ENCODE results near the gene GLB1L.

The GLB1L gene

GRCh38 chr2:219252900-219253752 lies 7.9 kb upstream of the GLB1L start, which contains the start of gene TUBA4B:
TUBA4B (plus strand) TSS chr2:219253243; CDS start chr2:219253408, 165 bp downstream.
- DNase-seq (ENCODE audit: low read depth) = peak; percentile 56

GRCh38 chr2:219252570-219252899 lies 7.3 kb upstream of the GLB1L start:
- no peak for DNase-seq (ENCODE audit: low read depth)

DNA sequence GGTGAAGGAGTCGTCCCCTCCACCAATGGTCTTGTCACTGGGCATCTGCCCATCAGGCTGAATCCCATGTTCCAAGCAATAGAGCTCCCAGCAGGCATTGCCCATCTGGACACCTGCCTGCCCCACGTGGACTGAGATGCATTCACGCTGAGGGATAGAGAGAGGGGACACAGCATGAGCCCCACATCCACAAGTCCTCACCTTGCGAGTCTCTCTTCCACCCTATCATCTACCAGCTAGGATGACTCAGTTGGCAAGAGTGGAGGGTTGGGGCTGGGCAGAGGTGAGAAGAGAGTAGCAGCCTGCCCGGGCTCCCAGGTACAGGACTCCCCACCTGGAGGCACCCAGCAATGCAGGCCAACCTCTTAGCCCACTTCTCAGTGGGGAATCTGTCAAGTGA lies 6.8 kb upstream of the GLB1L start:
- DNase-seq (ENCODE audit: low read depth) = no peak

DNA sequence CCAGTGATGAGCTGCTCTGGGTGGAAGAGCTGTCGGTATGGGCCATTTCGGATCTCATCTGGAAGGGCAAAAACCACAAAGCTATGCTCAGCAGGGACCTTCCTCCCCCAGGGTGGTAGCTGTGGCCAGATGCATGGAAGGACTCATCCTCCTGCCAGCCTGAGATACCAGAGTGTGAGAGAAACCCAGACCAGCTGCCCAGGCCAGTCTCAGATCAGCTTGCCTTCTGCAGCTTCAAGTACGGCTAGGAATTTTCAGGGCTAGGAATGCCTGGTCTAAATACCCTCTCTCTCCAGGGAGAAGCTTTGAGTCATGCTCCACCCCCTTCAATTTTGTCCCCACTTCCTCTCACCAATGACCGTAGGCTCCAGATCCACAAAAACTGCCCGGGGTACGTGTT lies 6.4 kb upstream of the GLB1L start:
- no peak for DNase-seq (ENCODE audit: low read depth)

DNA sequence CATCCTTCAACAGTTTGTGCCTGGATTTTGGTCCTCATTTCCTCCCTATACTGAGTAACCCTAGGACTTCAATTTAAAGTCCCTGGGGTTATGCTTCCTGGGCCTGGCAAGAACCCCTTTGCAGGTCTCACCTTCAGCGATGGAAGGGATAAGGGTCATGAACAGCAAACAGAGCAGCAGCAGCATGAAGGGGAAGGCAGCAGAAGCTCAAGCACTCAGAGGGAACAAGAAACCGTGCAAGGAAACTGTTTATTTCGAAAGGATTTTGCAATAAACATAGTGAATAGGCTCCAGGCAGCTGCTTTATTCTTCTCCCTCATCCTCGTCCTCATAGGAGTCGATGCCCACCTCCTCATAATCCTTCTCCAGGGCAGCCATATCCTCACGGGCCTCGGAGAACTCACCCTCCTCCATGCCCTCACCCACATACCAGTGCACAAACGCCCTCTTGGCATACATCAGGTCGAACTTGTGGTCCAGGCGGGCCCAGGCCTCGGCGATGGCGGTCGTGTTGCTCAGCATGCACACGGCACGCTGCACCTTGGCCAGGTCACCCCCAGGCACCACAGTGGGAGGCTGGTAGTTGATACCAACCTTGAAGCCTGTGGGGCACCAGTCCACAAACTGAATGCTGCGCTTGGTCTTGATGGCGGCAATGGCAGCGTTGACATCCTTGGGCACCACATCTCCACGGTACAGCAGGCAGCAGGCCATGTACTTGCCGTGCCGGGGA lies 5.0 kb upstream of the GLB1L start:
- no peak for DNase-seq (ENCODE audit: low read depth)

- DNase-seq (ENCODE audit: low read depth) = peak; percentile 63
These were observed 4.1 kb upstream of the GLB1L start for GRCh38 chr2:219249203-219249980.

GRCh38 chr2:219248845-219249202 lies 3.6 kb upstream of the GLB1L start:
- no peak for DNase-seq (ENCODE audit: low read depth)

- DNase-seq (ENCODE audit: low read depth) = no peak
These were observed 2.7 kb upstream of the GLB1L start for GRCh38 chr2:219247678-219248642.

DNA sequence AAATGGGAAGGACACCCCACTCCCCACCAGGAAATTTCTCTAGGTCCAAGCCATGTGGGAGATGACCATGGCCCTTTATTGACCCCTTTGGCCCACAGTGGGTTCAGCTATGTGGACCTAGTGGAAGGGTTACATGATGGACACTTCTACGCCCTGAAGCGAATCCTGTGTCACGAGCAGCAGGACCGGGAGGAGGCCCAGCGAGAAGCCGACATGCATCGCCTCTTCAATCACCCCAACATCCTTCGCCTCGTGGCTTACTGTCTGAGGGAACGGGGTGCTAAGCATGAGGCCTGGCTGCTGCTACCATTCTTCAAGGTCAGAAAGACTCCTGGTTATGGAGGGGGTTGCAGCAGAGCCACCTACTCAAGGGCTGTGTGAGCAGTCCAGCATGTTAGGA lies 1.3 kb upstream of the GLB1L start:
- no peak for DNase-seq (ENCODE audit: low read depth)

DNA sequence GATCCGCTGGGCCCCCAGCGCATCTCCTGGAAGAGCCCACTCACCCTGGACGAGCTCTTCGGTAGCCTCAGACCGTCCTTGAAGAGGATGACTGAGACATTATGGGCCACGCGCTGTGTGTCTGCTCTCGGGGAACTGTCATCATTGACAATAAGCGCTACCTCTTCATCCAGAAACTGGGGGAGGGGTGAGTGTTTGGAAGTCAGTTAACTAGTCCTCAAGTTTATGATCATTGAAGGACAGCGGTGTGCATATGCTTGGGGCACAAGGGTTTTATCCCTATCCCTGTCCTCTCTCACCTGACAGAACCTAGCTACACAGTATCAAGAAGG lies 621 bp upstream of the GLB1L start:
- peak; percentile 23 for DNase-seq (ENCODE audit: low read depth)

DNA sequence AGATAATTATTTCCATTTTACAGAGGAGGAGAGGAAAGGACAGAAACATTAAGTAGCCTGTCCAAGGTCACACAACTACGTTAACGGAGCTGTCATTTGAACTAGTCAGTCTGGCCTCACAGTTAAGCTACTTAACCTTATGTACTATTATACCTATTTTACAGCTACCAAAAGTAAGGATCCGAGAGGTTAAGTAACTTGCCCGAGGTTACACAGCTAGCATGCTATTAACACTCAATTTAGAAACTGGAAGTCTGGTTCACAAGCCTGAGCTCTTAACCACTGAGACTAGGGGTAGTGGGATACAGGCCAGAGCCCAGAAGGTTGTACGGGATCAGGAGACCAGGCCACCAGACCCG lies 476 bp downstream of the GLB1L start:
- no peak for DNase-seq (ENCODE audit: low read depth)

DNA sequence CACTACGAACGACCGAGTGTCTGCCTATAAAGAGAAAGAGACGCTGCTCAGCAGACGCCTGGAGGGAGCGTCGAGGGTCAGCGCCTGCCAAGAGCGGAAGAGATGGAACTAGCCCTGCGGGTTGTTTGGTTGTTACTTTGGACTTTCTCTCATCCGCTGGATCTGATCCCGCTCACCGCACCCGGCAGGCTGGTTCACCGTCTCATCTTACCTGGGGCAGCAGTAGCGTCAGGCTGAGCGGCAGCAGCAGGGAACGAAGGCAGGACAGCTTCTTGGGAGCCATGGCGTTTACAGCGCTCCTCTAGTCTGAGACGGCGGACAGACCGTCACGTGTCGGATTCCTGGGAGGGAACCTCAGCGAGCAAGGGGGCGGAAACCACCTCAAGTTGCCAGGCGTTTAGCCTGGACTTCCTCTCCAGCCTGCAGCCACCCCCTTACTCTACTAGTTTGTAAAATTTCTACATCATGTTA lies 1.9 kb downstream of the GLB1L start:
- DNase-seq (ENCODE audit: low read depth) = no peak

DNA sequence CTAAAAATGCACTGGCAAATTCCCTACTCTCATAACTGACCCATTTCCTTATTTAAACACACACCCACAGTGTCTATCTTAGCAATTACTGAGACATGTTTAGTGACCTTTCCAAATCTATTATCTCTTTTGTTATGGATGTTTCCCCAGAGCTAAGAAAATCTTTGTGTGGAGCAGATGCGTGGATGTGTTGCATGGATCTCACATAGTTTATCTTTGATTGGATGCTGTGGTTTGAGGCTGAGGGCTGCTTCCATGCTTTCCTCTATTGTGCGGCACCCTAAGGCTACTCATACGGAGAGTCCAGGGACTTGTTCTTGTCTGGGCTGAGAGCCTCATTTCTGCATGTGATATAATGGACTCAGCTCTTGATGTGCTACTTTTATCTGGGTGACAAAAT lies 10.9 kb downstream of the GLB1L start:
- no peak for DNase-seq (ENCODE audit: low read depth)

DNA sequence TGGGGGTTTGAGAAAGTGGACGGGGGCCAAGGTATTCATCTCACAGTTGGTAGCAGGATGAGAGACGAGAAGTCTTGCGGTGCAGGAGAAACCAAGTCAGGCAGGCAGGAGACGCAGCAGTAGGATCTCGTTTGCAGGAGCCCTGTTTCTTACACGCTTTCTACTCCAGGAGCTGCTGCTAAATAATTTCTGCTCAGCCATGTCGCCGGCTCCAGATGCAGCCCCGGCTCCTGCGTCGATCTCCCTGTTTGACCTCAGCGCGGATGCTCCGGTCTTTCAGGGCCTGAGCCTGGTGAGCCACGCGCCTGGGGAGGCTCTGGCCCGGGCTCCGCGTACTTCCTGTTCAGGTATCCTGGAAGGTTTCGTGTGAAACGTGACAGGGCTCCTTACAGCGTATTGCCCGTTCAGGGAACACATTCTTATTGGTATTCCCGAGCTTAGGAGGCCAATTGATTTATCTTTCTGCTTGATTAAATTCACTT lies 15.1 kb downstream of the GLB1L start:
- peak; percentile 74 for DNase-seq (ENCODE audit: low read depth)

DNA sequence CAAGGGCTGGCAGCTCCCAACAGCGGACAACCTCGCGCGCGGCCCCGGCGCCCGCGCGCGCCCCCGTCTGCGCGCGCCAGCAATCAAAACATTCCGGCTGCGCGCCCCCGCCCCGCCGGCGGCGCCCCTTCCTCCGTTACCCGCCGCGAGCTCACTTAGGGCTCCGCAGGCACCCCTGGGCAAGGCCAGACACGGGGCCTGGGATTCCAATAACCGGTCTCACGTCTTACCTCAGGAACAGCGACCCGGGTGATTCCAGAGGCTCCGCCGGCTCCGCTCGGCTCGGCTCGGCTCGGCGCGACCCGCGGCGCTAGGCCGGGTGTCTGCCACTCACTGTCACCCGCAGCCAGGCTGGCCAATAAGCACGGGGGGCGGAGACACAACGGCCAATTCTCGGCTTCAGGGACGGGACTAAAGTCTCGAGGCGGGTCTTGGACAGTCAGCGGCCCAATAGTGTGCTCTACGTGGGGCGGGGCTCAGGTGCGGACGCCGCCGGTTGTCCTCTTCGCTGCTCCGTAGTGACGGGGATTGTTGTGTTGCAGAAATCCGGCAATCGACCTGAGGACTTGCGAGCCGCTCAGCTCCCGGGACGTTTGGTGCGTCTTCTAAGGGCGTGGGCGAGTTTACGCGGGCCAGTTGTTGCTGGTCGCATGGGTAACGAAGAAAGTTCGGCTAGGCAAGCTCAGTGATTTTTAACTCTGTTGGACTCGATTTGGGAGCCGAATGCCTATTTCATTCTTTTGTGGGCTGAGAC lies 15.8 kb downstream of the GLB1L start, which contains the start of the genes ANKZF1 and ATG9A:
TSS of gene ANKZF1 (plus strand) at position 502 of the 754 bp plus-strand sequence. CDS start 452 bp downstream, outside the sequence.
TSS of gene ATG9A (minus strand) at position 332 of the 754 bp plus-strand sequence. CDS start 1,612 bp downstream, outside the sequence.
- DNase-seq (ENCODE audit: low read depth) = peak; percentile 100

- no peak for DNase-seq (ENCODE audit: low read depth)
These were observed 16.3 kb downstream of the GLB1L start for GRCh38 chr2:219228911-219229304.

- DNase-seq (ENCODE audit: low read depth) = peak; percentile 16
These were observed 17.0 kb downstream of the GLB1L start for GRCh38 chr2:219228041-219228910.

DNA sequence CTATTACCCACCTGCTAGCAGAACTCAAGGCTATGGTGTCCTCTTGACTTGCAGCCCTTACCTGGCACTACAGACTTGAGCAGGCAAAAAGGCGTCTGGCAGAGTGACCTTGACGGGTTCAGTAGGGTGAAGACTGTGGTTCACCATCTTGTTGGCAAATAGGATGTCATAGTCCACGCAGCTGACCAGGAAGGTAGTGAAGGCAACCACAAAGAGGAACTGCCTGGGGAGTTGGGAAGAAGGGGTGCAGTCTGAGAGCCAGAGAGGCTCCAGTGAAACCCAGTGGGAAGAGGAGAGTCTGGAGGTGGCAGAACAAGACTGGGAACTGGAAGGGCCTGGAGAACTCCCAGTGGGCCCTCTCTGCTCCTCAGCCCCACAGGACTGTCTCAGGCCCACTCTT lies 19.9 kb downstream of the GLB1L start:
- DNase-seq (ENCODE audit: low read depth) = no peak

- no peak for DNase-seq (ENCODE audit: low read depth)
These were observed 21.2 kb downstream of the GLB1L start for GRCh38 chr2:219223831-219224610.
